Measurements from ENCODE around the gene WDR11. TPM values are rescaled to one million over a fixed set of nuclear protein-coding genes. Genes with fewer than 3 reads are reported as not detected.
A peak's percentile ranks its signal among the peaks of the same experiment; 100 is the strongest.

WDR11 gene, protein sequence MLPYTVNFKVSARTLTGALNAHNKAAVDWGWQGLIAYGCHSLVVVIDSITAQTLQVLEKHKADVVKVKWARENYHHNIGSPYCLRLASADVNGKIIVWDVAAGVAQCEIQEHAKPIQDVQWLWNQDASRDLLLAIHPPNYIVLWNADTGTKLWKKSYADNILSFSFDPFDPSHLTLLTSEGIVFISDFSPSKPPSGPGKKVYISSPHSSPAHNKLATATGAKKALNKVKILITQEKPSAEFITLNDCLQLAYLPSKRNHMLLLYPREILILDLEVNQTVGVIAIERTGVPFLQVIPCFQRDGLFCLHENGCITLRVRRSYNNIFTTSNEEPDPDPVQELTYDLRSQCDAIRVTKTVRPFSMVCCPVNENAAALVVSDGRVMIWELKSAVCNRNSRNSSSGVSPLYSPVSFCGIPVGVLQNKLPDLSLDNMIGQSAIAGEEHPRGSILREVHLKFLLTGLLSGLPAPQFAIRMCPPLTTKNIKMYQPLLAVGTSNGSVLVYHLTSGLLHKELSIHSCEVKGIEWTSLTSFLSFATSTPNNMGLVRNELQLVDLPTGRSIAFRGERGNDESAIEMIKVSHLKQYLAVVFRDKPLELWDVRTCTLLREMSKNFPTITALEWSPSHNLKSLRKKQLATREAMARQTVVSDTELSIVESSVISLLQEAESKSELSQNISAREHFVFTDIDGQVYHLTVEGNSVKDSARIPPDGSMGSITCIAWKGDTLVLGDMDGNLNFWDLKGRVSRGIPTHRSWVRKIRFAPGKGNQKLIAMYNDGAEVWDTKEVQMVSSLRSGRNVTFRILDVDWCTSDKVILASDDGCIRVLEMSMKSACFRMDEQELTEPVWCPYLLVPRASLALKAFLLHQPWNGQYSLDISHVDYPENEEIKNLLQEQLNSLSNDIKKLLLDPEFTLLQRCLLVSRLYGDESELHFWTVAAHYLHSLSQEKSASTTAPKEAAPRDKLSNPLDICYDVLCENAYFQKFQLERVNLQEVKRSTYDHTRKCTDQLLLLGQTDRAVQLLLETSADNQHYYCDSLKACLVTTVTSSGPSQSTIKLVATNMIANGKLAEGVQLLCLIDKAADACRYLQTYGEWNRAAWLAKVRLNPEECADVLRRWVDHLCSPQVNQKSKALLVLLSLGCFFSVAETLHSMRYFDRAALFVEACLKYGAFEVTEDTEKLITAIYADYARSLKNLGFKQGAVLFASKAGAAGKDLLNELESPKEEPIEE
- polyA plus RNA-seq (2013): 58.8 TPM

- WGBS (ENCODE audit: insufficient coverage): 5% methylated on average over 39 of the region's 45 CpGs
- ChIA-PET CTCF (interaction anchor here (0.7 to 1.7 kb wide), 2 partner anchors 9 to 103 kb away, joined by 3 to 6 read pairs; no protein-coding TSS in a partner anchor), POLR2A (interaction anchor here (0.5 to 0.6 kb wide), 3 partner anchors 94 to 773 kb away, joined by 3 to 5 read pairs (median 4); no protein-coding TSS in a partner anchor)
These were observed at the start of gene WDR11 for GRCh38 chr10:120850911-120851865. TSS of gene WDR11 (plus strand) at chr10:120851362. CDS start at chr10:120851421, 59 bp downstream.

DNA sequence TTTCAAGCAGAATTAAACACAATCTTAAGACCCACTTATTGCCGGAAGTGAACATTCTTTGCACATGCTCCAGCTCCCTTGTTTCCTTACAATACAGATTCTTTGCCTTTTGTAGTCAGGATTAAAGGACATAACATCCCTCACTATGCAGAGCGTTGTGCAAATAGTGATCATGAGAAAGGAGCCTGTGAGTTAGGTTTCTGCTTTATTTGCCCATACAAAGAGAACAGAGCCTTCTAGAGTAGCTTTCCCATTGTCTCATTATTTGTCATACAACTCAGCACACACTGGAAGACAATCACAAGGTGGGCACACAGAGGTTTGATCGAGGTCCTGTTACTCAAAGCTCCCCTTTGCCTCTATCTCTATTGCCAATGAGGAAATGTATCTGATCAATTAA is 48.2 kb upstream of the WDR11 start:
- no peak overlapping the region for H3K4me3 ChIP-seq (ENCODE audit: control insufficient read depth in 1 of 7, extremely low read depth in 1 of 7, insufficient read depth in 4 of 7, low read depth in 2 of 7, low read length in 6 of 7)
- no peaks in the 10 kb centered on the region for H3K27me3 ChIP-seq (replicated peaks in 2 of 5; ENCODE audit: control insufficient read depth in 4 of 5, insufficient read depth in 5 of 5, low read length in 4 of 5)
- POLR2A ChIA-PET: no interaction called here
- no peak overlapping the region for H3K27ac ChIP-seq (ENCODE audit: insufficient read depth in 1 of 2, low read depth in 1 of 2, low read length in 2 of 2, poor library complexity in 1 of 2, severe bottlenecking in 2 of 2)
- 100% methylated on average over 3 of the region's 3 CpGs for WGBS (ENCODE audit: insufficient coverage)
- DNase-seq: no peak
- no peaks in the 10 kb centered on the region for H3K36me3 ChIP-seq (ENCODE audit: control insufficient read depth in 4 of 4, insufficient read depth in 4 of 4, low read length in 3 of 4)
- H3K4me1 ChIP-seq (ENCODE audit: control extremely low read depth in 1 of 4, control insufficient read depth in 4 of 4, insufficient read depth in 4 of 4, low read length in 3 of 4): no peaks in the 10 kb centered on the region
- CTCF ChIA-PET: no interaction called here
- H3K9me3 ChIP-seq (ENCODE audit: control extremely low read depth in 1 of 5, control insufficient read depth in 4 of 5, insufficient read depth in 2 of 5, low read depth in 1 of 5, low read length in 4 of 5): no peaks in the 10 kb centered on the region

More at GRCh38 chr10:120850911-120851865, at the start of gene WDR11:
- Histone ChIP-seq H3K27me3 (replicated peaks in 2 of 5; ENCODE audit: control insufficient read depth in 4 of 5, insufficient read depth in 5 of 5, low read length in 4 of 5) (no peaks in the 10 kb centered on the region), H3K36me3 (ENCODE audit: control insufficient read depth in 4 of 4, insufficient read depth in 4 of 4, low read length in 3 of 4) (peaks cover 3 to 21% (median 12%) of the 10 kb centered on the region in 4 experiments), H3K4me1 (ENCODE audit: control extremely low read depth in 1 of 4, control insufficient read depth in 4 of 4, insufficient read depth in 4 of 4, low read length in 3 of 4) (peaks cover 6 to 19% (median 14%) of the 10 kb centered on the region in 4 experiments), H3K9me3 (ENCODE audit: control extremely low read depth in 1 of 5, control insufficient read depth in 4 of 5, insufficient read depth in 2 of 5, low read depth in 1 of 5, low read length in 4 of 5) (peaks cover 0 to 7% (median 0%) of the 10 kb centered on the region in 5 experiments), H3K27ac (ENCODE audit: insufficient read depth in 1 of 2, low read depth in 1 of 2, low read length in 2 of 2, poor library complexity in 1 of 2, severe bottlenecking in 2 of 2) (peak within 1 kb of the TSS; percentile 90 to 95), H3K4me3 (ENCODE audit: control insufficient read depth in 1 of 7, extremely low read depth in 1 of 7, insufficient read depth in 4 of 7, low read depth in 2 of 7, low read length in 6 of 7) (peak within 1 kb of the TSS; percentile 65 to 93 (median 89))
- peak; percentile 73 to 91 (median 90) for DNase-seq

DNA sequence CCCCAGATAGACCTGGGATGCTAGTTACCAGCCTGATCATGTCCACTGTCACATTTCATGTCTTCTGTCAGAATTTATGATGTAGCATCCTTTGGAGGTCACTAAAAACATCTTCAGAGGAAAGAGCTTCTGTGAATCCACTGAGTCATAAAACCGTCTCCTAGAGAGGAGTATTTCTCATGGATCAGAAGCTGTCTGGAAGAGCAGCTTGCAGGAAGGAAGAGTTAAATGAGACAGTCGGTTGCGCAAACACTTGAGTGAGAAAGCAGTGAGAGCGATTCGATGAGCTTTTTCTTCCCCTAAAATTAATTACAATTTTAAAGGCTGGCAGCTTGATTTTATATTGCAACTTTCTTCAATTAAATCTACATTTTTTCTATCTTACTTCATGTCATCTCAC is 47.2 kb upstream of the WDR11 start:
- 100% methylated on average over 5 of the region's 5 CpGs for WGBS (ENCODE audit: insufficient coverage)
- ChIA-PET CTCF (no interaction called here), POLR2A (no interaction called here)
- Histone ChIP-seq H3K27ac (ENCODE audit: insufficient read depth in 1 of 2, low read depth in 1 of 2, low read length in 2 of 2, poor library complexity in 1 of 2, severe bottlenecking in 2 of 2) (no peak overlapping the region), H3K4me3 (ENCODE audit: control insufficient read depth in 1 of 7, extremely low read depth in 1 of 7, insufficient read depth in 4 of 7, low read depth in 2 of 7, low read length in 6 of 7) (no peak overlapping the region), H3K36me3 (ENCODE audit: control insufficient read depth in 4 of 4, insufficient read depth in 4 of 4, low read length in 3 of 4) (no peaks in the 10 kb centered on the region), H3K27me3 (replicated peaks in 2 of 5; ENCODE audit: control insufficient read depth in 4 of 5, insufficient read depth in 5 of 5, low read length in 4 of 5) (no peaks in the 10 kb centered on the region), H3K4me1 (ENCODE audit: control extremely low read depth in 1 of 4, control insufficient read depth in 4 of 4, insufficient read depth in 4 of 4, low read length in 3 of 4) (no peaks in the 10 kb centered on the region), H3K9me3 (ENCODE audit: control extremely low read depth in 1 of 5, control insufficient read depth in 4 of 5, insufficient read depth in 2 of 5, low read depth in 1 of 5, low read length in 4 of 5) (no peaks in the 10 kb centered on the region)
- DNase-seq: no peak

DNA sequence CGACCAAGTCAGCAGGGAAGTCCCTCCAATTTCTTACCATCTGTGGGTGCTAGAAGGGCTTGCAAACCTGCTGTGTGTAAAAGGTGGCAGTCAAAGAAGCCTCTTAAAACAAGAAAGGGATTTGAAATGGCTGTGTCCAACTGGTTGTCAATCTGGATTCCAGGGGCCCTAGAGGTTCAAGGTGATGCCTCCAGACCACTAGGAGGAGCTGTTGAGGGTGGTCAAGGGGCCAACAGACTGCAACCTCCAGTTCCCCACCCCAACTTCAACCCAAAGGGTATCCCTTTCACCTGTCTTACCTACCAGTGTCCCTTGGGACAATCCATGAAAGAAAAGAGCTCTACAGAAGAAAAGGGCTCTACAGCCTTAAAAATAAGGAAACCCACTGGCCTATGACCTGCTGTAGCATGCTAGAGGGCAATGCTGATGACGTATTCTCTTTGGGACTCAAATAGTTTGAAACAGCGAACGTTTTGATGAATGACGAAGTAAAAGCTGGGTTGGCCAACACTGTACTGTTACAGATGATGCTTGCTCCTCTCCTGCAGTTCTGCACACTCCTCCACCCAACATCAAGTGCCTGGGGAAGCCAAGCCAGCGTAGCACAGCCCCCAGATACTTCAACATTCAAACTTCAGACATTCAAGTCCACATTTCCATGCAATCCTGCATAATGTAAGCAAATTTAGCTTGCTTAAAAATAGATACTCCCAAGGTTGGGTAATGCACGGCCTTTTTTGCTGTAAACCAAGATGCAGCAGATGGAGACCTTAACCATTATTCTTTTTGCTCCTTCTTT is 45.9 kb upstream of the WDR11 start:
- 100% methylated on average over 2 of the region's 7 CpGs for WGBS (ENCODE audit: insufficient coverage)
- H3K4me1 ChIP-seq (ENCODE audit: control extremely low read depth in 1 of 4, control insufficient read depth in 4 of 4, insufficient read depth in 4 of 4, low read length in 3 of 4): no peaks in the 10 kb centered on the region
- no peak overlapping the region for H3K27ac ChIP-seq (ENCODE audit: insufficient read depth in 1 of 2, low read depth in 1 of 2, low read length in 2 of 2, poor library complexity in 1 of 2, severe bottlenecking in 2 of 2)
- no peaks in the 10 kb centered on the region for H3K27me3 ChIP-seq (replicated peaks in 2 of 5; ENCODE audit: control insufficient read depth in 4 of 5, insufficient read depth in 5 of 5, low read length in 4 of 5)
- H3K4me3 ChIP-seq (ENCODE audit: control insufficient read depth in 1 of 7, extremely low read depth in 1 of 7, insufficient read depth in 4 of 7, low read depth in 2 of 7, low read length in 6 of 7): no peak overlapping the region
- H3K36me3 ChIP-seq (ENCODE audit: control insufficient read depth in 4 of 4, insufficient read depth in 4 of 4, low read length in 3 of 4): no peaks in the 10 kb centered on the region
- DNase-seq: no peak
- CTCF ChIA-PET: no interaction called here
- H3K9me3 ChIP-seq (ENCODE audit: control extremely low read depth in 1 of 5, control insufficient read depth in 4 of 5, insufficient read depth in 2 of 5, low read depth in 1 of 5, low read length in 4 of 5): no peaks in the 10 kb centered on the region
- POLR2A ChIA-PET: no interaction called here

- WGBS (ENCODE audit: insufficient coverage): 100% methylated on average over 2 of the region's 2 CpGs
- CTCF ChIA-PET: no interaction called here
- no peak overlapping the region for H3K27ac ChIP-seq (ENCODE audit: insufficient read depth in 1 of 2, low read depth in 1 of 2, low read length in 2 of 2, poor library complexity in 1 of 2, severe bottlenecking in 2 of 2)
- H3K36me3 ChIP-seq (ENCODE audit: control insufficient read depth in 4 of 4, insufficient read depth in 4 of 4, low read length in 3 of 4): no peaks in the 10 kb centered on the region
- no peaks in the 10 kb centered on the region for H3K4me1 ChIP-seq (ENCODE audit: control extremely low read depth in 1 of 4, control insufficient read depth in 4 of 4, insufficient read depth in 4 of 4, low read length in 3 of 4)
- H3K9me3 ChIP-seq (ENCODE audit: control extremely low read depth in 1 of 5, control insufficient read depth in 4 of 5, insufficient read depth in 2 of 5, low read depth in 1 of 5, low read length in 4 of 5): no peaks in the 10 kb centered on the region
- POLR2A ChIA-PET: no interaction called here
- no peak overlapping the region for H3K4me3 ChIP-seq (ENCODE audit: control insufficient read depth in 1 of 7, extremely low read depth in 1 of 7, insufficient read depth in 4 of 7, low read depth in 2 of 7, low read length in 6 of 7)
- DNase-seq: no peak
- no peaks in the 10 kb centered on the region for H3K27me3 ChIP-seq (replicated peaks in 2 of 5; ENCODE audit: control insufficient read depth in 4 of 5, insufficient read depth in 5 of 5, low read length in 4 of 5)
These were observed 45.1 kb upstream of the WDR11 start for GRCh38 chr10:120806081-120806480.

DNA sequence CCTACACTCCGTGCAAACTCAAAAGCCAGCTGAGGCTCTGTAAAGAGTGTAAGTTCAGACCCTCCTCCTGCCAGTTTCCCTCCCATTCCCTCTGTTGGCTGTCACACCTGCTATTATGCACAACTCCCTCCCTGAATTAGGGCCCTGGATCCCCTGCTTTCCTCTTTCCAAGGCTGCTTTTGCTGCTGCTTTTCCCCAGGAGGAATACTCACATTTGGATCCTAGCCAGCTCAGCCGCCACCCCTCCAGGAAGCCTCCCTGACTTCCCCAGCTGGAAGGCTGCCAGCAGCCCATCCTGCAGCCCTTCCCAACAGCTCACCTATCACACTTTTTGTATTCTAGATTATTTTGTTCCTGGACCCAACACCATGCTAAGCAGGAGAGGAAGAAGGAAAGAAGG is 40.9 kb upstream of the WDR11 start:
- no peak overlapping the region for H3K27ac ChIP-seq (ENCODE audit: insufficient read depth in 1 of 2, low read depth in 1 of 2, low read length in 2 of 2, poor library complexity in 1 of 2, severe bottlenecking in 2 of 2)
- peaks cover 0 to 2% (median 0%) of the 10 kb centered on the region in 5 experiments for H3K9me3 ChIP-seq (ENCODE audit: control extremely low read depth in 1 of 5, control insufficient read depth in 4 of 5, insufficient read depth in 2 of 5, low read depth in 1 of 5, low read length in 4 of 5)
- POLR2A ChIA-PET: no interaction called here
- no peaks in the 10 kb centered on the region for H3K4me1 ChIP-seq (ENCODE audit: control extremely low read depth in 1 of 4, control insufficient read depth in 4 of 4, insufficient read depth in 4 of 4, low read length in 3 of 4)
- WGBS (ENCODE audit: insufficient coverage): 60% methylated on average over 1 of the region's 2 CpGs
- DNase-seq: no peak
- no peaks in the 10 kb centered on the region for H3K36me3 ChIP-seq (ENCODE audit: control insufficient read depth in 4 of 4, insufficient read depth in 4 of 4, low read length in 3 of 4)
- H3K27me3 ChIP-seq (replicated peaks in 2 of 5; ENCODE audit: control insufficient read depth in 4 of 5, insufficient read depth in 5 of 5, low read length in 4 of 5): no peaks in the 10 kb centered on the region
- CTCF ChIA-PET: no interaction called here
- H3K4me3 ChIP-seq (ENCODE audit: control insufficient read depth in 1 of 7, extremely low read depth in 1 of 7, insufficient read depth in 4 of 7, low read depth in 2 of 7, low read length in 6 of 7): no peak overlapping the region

Data from common myeloid progenitor, CD34-positive (primary cell).